HG03378 (cell line): ENCODE measurements around the gene EFNA2.

Experiments
- ATAC-seq: cut with Tn5 transposase; IDR thresholded peaks from one replicate; pipeline ENCODE4 v1.9.1; 2021; ENCODE audit warnings: mild to moderate bottlenecking, moderate library complexity; ENCODE audit not compliant: unreplicated experiment

The EFNA2 gene

DNA sequence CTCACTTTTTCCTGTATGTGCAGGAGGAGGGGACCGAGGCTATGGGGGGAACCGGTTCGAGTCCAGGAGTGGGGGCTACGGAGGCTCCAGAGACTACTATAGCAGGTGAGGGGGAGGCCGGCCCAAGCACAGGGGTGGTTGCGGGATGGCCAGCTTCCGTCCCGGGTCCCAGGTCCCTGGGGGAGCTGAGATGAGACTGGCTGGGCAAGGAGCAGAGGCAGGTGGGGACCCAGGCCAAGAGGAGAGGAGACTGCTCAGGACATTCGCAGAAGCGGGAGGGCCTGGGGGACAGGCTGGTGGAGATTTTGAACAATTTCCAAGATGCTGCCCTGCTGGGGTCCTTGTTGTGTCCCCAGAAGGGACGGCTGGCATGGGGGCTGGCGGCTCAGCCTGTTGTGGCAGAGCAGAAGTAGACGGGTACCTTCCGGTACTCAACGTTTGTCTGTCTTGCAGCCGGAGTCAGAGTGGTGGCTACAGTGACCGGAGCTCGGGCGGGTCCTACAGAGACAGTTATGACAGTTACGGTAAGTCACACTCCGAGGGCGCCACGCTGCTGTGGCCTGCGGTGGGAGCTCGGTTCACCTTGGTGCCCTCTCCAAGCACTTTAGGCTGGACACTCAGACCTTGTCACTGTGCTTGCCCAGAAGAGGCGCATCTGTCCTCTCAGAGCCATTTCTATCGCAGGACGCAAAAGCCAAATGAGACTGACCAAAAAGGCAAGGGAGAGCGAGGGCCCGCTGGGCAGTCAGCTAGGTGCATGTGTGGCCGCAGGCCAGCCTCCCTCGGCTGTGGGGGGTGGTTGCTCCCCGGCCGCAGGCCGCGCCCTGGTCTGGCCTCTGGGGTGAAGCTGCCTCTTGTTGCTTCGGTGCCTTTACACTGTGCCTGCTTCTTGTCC, 13.9 kb upstream of the EFNA2 start:
- no peak for ATAC-seq

DNA sequence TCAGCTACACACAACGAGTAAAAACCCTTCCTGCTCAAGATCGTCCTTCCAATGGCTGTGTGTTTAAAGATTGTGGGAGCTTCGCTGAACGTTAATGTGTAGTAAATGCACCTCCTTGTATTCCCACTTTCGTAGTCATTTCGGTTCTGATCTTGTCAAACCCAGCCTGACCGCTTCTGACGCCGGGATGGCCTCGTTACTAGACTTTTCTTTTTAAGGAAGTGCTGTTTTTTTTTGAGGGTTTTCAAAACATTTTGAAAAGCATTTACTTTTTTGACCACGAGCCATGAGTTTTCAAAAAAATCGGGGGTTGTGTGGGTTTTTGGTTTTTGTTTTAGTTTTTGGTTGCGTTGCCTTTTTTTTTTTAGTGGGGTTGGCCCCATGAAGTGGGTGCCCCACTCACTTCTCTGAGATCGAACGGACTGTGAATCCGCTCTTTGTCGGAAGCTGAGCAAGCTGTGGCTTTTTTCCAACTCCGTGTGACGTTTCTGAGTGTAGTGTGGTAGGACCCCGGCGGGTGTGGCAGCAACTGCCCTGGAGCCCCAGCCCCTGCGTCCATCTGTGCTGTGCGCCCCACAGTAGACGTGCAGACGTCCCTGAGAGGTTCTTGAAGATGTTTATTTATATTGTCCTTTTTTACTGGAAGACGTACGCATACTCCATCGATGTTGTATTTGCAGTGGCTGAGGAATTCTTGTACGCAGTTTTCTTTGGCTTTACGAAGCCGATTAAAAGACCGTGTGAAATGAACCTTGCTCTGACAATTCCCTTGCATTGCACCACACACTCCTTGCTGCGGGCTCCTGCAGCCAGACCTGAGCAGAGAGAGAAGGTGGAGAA, 13.0 kb upstream of the EFNA2 start:
- ATAC-seq = no peak

DNA sequence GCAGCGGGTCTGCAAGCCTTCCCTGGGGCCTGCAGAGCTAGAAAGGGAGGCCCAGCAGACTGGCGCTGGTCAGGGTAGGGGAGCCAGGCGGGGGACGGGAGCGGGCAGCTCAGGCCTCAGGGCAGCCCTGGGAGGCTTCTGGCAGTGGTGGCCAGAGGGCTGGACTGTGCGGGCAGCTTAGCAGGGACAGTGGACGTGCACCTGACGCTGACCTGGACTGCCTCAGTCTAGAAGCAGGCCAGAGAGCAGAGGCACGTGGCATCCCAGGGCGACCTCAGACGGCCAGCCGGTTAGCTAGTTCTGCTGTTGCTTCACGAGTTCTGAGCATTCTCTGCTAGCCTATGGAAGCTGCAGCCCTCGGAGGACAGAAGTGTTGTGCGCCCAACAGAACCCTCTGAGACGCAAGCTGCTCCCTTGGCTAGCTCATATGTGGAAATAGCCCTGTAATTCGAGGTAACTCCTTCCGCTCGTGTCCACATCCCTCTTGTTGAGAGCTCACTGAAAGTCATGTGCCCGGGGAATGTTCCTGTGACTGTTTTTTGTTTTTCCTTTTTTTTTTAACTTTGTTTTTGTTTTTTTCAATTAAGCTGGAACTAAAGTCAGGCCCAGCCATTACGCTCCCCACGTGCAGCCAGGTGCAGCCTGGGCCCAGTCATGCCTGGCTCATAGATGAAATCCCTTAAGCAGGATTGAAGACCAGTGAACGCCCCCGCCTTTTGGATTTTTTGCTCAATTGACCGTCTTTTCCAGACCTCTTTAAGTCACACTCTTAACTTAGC, 12.2 kb upstream of the EFNA2 start:
- no peak for ATAC-seq

DNA sequence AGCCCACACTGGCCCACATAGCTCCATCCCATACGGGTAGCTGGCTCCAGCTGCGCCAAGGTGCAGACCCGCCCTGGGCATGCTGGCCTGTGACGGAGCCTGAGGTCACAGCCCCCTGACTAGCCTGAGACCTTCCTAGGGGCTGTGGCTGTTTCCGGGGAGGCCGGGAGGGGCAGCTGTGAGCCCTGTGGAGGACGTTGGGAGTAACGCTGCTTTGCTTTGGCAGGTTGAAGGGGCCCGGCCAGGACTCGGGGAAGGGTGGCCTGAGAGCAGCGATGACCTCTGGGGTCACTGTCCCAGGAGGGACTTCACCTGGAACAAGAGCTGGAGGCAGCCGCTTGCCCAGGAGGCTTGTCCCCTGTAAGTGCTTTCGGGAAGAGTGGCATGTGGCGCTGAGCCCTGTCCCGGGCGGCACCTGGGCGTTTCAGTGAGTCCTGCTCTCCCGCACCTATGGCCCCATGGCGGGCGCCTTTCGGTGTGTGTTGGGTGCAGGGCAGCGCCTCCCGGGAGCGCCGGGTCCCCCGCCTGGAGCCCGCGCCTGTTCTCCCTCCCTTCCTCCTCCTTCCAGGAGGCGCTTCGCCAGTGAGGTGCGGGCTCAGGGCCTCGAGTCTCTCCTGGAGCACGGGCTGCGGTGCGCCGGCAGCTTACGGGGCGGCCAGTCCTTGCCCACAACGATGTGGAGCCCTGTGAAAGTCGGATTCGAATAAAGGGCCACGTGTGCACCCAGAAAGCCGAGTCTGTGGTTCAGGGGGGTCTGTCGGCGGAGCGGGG, 11.4 kb upstream of the EFNA2 start:
- no peak for ATAC-seq

DNA sequence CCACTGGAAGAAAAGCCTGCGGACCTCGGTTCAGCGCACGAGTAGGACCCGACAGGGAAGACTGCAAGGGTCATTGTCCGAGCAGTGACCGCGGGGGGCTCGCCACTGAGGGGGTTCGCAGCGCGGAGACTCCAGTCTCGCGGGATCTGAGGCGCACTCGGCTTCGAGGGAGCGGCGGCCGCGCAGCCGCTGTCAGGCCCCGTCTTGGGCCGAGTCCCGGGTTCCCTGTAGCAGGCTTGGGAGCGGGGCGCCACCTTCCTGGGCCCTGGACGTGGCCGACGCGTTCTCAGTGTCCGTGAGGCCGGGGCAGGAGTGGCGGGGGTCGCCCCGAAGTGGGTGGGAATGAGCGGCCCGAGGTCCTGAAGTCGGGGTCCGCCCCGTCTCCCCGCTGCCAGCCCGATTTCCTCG, 10.8 kb upstream of the EFNA2 start:
- ATAC-seq = no peak

DNA sequence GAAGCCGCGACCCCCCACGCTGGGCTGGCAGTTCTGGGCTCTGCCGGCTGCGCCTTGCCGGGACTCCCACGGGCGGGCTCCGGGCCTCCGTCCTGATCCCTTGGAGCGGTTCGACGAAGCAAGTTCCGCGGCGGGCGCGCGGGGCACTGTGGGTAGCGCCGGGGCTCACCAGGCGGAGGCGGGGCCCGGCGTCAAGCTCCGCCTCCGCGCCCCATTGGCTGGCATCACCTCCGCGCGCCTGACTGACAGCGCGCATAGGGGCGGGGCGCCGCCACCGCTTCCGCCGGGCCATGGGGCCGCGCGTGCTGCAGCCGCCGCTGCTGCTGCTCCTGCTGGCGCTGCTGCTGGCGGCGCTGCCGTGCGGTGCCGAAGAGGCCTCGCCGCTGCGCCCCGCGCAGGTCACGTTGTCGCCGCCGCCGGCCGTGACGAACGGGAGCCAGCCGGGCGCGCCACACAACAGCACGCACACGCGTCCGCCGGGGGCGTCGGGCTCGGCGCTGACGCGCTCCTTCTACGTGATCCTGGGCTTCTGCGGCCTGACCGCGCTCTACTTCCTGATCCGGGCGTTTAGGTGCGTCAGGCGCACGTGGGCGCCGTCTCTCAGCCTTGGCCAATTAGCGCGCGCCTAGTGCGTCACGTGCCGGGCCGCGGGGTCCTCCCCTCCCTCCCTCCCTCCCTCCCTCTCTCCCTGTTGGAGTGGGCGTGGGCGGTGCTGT, 10.3 kb upstream of the EFNA2 start, which contains the start of gene FAM174C:
TSS of gene FAM174C (plus strand) at position 271 of the 716 bp plus-strand sequence. CDS start at position 291, 20 bp downstream.
- ATAC-seq = peak; percentile 56

DNA sequence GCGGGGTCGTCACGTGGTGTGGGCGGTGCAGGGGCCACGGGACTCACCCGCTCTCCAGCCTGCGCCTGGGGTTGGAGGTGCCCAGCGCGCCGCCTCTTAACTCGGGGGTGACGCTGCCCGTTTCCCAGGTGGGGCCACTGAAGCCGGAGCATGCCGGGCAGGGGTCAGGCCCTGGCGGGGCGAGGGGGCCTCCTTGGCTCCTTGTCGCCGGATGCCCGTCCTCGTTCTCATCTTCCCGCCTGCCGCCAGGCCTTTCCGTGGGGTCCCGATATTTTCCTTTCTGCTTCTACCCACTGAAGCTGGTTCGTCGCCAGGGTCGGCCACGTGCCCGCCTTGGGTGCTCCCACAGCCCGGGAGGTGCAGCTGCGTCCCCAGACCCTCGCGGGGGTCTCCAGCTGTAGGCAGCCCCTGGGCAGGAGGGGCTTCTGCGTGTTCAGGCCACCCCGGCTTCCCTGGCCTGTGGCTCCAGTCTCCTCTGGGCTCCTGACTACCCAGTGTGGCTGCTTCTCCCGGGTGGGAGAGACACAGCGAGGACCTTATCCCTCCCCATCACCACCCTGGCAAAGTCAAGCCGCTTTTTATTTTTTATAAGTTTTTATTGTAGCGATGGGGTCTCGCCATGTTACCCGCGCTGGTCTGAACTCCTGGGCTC, 9.6 kb upstream of the EFNA2 start:
- ATAC-seq = peak; percentile 10

DNA sequence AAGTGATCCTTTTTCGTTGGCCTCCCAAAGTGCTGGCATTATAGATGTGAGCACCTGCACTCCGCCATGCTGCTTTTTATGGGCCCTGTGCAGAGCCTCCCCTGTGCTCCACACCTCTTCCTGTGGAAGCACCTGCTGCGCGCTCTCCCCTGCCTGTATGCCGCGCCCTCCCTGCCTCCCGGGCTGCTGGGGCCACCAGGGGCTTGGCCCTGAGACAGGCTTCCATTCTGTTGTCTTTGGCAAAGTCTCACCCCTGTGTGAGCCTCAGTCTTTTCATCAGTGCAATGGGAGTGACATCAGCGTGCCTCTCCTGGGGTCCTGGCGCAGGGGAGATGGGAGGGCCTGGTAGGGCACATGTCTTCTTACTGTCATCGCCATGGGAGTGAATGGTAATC, 9.0 kb upstream of the EFNA2 start:
- ATAC-seq = no peak

DNA sequence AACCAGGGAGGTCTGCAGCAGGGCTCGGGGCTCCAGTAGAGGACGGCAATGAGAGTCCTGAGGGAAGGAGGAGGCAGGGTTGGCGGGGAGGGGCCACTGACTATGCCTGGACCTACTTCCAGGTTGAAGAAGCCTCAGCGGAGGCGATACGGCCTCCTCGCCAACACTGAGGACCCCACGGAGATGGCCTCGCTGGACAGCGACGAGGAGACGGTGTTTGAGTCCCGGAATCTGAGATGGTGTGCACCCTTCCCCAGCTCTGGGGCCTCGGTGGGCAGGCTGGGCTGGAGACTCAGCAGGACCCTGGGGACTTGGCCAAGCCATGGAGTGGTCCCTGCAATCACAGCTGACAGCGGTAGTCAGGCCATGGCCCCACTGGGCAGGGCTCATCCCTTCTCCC, 8.6 kb upstream of the EFNA2 start:
- ATAC-seq = no peak

DNA sequence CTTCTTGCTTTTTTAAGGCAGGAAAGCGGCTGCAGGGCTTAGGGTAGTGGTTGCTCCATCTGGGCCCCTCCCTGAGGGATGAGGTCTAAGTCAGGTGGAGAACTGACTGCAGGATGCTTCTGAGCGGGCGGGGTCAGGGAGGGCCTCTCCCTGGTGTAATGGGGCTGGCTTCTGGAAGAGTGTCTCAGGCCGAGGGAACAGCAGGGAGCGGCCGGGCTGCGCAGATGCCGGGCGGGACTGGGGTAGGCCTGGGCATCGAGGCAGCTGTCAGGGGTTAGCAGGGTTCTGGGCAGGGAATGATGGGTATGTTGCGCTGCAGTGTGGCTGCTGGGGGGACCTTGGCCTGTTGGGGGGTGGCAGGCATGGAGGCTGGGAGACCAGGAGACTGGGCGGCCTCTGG, 7.6 kb upstream of the EFNA2 start:
- ATAC-seq = no peak

DNA sequence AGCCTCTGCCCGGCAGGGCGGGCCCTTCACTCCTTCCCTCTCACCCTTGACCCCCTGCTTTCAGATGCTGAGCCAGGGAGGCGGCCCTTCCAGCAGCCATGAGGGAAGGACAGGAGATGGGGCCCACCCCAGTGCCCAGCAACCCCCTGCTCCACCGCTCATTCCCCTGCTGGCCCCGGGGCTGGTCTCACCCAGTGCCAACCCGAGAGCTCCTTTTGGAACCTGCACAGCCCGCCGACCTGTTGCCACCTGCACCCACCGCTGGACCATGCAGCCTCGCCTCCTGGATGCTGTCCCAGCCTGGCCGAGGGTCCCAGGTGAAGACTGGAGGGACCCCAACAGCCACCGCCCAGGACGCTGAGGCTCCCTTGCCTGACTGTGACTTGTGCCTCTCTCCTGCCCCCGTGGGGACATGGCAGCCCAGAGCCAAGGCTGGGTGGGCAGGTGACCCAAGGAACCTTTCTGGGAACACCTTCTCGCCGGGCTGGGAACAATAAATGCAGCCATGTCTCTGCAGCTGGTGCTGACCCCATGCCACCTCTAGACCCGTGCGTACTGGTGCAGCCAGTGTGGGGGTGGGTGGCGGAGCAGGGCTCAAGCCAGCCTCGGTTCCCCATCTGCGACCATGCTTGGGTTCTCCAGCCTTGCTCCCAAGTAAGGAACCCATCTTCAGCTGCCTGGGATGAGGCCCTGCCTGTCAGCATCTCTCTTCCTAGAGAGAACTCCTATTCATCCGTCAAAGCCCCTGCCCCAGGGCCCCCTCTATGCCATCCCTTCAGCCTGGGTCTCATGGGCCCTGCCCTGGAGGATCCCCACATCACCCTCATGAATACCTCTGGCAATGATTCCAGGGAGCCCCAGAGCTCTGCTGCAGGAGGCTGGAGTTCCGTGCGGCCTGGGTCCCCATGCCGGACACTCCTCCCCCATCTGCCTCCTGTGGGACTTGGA, 6.7 kb upstream of the EFNA2 start:
- no peak for ATAC-seq

DNA sequence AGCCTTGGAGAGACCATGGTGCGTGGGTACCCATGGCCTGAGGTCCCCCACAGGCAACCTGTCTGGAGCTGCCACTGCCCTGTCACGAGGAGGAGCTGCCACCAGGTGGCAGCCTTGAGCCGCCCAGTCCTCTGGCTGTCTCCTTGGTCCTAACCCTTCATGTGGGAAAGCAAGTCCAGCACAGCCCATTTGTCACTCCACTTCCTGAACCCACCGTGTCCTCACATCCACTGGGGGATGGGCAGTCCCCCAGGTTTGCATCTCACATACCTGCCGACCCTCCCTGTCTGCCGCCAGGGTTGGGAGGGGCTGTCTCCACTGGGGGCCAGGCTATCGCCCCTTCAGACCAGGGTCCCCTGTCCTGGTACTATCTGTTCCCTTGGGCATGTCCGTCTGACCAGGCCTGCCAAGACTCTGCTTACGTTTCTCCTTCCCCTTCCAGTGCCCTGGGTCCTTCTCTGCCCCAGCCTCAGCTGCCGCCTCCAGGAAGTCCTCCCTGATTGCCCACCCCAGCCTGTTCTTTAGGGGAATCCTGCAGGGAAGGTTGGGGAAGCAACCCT, 5.8 kb upstream of the EFNA2 start:
- ATAC-seq = no peak

DNA sequence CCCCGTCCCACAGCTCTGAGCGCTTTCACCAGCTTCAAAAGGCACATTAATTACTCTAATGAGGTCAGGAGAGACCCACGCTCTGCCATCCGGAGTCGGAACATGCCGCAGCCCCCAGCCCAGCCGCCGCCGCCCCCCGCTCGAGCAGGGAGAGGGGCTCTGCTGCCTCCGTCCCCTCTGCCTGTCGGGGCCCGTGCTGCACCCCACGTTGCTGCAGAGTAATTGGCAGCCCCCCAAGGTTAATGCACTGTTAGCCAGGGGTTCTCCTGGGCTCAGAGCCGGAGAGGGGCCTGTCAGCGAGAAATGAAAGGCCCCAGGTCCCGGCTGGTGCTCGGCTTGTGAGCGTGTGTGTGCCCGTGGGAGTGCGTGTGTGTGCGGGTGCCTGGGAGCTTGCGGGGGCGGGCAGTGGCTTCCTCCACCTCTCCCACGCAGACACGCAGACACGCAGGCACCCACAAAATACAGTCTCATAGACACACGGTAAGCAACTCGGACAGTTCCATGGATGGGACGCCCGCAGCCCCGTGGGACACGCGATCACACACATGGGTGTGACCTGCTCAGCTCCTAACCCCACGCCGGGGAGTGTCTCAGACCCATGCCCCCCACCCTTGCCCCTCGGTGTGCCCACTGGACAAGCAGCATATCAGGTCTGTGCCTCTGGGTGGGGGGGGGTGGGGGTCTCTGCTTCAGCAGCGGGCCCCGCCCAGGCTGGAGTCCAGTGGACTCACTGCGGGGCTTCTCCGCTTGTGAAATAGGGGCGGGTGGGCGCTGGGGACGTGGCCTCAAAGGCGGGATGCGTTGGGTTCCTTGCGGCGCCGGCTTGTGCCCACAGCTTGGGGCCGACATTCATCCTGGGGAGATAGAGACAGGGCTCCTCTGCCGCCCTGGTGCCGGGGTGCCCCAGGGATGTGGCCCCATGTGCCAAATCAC, 4.8 kb upstream of the EFNA2 start:
- no peak for ATAC-seq

DNA sequence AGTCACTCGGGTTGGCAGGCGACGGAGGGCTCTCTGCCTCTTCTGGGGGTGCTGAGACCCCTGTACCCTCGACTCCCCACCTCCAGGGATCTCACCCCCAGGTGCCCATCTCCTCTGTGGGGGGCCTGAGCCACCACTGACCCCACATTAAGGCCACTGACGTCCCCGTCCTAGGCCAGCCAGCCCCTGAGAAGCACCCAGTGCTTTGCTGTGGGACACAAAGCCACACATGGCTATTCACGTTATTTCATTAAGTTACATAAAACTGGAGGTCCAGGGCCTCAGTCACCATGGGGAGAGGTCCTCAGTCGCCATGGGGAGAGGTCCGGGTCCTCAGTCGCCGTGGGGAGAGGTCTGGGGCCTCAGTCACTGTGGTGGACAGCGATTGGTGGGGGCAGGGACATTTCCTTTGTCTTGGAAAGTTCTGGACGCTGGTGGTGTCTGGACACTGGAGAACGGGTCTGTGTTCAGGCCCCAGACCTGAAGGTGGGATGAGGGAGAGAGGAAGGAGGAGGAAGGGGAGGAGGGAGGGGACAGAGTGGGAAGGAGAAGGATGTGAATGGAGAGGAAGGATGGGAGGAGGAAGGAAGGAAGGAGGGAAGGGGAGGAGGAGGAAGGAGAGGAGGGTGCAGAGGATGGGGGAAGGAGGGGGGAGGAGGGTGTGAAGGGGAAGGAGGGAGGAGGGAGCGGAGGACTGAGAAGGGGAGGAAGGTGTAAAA, 3.9 kb upstream of the EFNA2 start:
- no peak for ATAC-seq

DNA sequence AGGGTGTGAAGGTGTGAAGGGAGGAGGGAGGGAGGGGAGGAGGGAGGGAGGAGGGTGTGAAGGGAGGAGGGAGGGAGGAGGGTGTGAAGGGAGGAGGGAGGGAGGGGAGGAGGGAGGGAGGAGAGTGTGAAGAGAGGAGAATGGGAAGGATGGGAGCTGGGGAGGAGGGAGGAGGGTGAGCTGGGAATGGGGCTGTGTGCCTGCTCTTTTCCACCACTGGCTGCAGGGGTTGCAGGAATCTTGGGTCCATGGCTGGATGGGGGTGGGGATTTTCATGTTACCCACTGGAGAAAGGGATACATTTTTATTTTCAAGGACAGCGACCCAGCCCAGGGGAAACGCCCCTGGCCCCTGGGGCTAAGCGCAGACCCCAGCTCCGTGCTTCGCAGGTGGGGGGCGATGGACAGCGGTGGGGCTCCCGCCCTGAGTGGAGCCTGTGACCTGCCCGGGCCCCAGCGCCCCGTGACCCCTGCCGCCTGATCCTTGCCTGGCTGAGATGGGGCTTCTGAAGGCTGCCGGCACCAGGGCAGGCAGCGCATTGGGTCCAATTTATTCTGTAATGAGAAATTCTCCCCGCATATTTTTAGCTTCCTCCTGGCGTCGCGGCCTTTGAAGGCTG, 3.0 kb upstream of the EFNA2 start:
- ATAC-seq = no peak
